PFSK-1 (cell line): Measurements from ENCODE around the gene MFN2.

Experiments
- FOXP2 ChIP-seq: optimal IDR thresholded peaks from 2 replicates; pipeline ENCODE3; 2011; ENCODE audit warnings: borderline replicate concordance, control low read depth, inconsistent platforms; ENCODE audit not compliant: insufficient read depth; ENCODE audit errors: extremely low read length, extremely low read depth
- POLR2AphosphoS5 ChIP-seq: IDR thresholded peaks from 2 replicates; pipeline ENCODE4 v1.6.1; 2012; ENCODE audit warnings: low read depth, mild to moderate bottlenecking, control low read depth, low read length, moderate library complexity
- SIN3A ChIP-seq: IDR thresholded peaks from 2 replicates; pipeline ENCODE4 v1.6.1; 2012; ENCODE audit warnings: mild to moderate bottlenecking, low read length, moderate library complexity, borderline replicate concordance; ENCODE audit not compliant: insufficient read depth
- TAF1 ChIP-seq: IDR thresholded peaks from 2 replicates; pipeline ENCODE4 v1.6.1; 2012; ENCODE audit warnings: low read length, control low read depth, borderline replicate concordance; ENCODE audit not compliant: insufficient read depth
- TF ChIP-seq, protein P1 (sequence below), 2 experiments: IDR thresholded peaks; 2 replicates each; pipeline versions ENCODE4 v1.6.1 to v1.8.0; 2011 to 2012; ENCODE audit warnings: low read depth in 2 of 2, low read length in 2 of 2, control low read depth in 1 of 2, inconsistent platforms in 1 of 2, mild to moderate bottlenecking in 1 of 2, moderate library complexity in 1 of 2; ENCODE audit not compliant: insufficient read depth in 1 of 2

MFN2 gene

DNA sequence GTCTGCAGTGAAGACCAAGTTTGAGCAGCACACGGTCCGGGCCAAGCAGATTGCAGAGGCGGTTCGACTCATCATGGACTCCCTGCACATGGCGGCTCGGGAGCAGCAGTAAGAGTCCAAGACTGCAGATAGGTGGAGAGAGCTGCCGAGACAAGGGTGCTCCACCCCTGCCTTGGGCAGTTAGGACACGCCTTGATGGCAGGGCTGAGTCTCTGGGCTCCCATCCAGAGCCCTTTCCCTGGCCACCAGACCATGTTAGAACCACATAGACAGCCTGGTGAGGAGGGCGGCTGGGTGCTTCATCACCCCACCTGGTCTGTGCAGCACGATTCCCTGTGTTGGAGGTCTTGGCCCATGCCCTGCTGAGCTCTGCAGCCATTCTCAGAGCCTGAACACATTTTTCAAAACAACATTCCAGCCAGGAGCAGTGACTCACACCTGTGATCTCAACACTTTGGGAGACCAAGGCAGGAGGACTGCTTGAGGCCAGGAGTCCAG lies 21.8 kb downstream of the MFN2 start:
- no peak for TF ChIP-seq FOXP2
- TF ChIP-seq, protein P1, sequence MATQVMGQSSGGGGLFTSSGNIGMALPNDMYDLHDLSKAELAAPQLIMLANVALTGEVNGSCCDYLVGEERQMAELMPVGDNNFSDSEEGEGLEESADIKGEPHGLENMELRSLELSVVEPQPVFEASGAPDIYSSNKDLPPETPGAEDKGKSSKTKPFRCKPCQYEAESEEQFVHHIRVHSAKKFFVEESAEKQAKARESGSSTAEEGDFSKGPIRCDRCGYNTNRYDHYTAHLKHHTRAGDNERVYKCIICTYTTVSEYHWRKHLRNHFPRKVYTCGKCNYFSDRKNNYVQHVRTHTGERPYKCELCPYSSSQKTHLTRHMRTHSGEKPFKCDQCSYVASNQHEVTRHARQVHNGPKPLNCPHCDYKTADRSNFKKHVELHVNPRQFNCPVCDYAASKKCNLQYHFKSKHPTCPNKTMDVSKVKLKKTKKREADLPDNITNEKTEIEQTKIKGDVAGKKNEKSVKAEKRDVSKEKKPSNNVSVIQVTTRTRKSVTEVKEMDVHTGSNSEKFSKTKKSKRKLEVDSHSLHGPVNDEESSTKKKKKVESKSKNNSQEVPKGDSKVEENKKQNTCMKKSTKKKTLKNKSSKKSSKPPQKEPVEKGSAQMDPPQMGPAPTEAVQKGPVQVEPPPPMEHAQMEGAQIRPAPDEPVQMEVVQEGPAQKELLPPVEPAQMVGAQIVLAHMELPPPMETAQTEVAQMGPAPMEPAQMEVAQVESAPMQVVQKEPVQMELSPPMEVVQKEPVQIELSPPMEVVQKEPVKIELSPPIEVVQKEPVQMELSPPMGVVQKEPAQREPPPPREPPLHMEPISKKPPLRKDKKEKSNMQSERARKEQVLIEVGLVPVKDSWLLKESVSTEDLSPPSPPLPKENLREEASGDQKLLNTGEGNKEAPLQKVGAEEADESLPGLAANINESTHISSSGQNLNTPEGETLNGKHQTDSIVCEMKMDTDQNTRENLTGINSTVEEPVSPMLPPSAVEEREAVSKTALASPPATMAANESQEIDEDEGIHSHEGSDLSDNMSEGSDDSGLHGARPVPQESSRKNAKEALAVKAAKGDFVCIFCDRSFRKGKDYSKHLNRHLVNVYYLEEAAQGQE (IDR thresholded peaks at IDR 0.05; ENCODE audit: insufficient read depth in 1 of 2, low read depth in 2 of 2, low read length in 2 of 2) = no peak

DNA sequence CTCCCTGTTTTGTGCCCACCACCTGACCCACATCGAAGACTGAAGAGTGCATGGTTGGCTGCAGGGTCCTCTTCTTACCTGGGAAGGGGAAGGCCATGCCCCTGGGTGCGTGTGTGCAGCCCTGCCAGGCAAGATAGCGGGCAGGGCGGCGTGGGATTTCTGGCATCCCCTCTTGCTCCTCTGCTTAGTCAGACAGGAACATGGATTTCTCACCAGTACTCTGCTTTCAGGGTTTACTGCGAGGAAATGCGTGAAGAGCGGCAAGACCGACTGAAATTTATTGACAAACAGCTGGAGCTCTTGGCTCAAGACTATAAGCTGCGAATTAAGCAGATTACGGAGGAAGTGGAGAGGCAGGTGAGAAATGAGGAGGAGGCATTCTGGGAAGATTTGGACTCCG lies 23.5 kb downstream of the MFN2 start:
- TF ChIP-seq POLR2AphosphoS5 (no peak), FOXP2 (no peak), SIN3A (no peak), TAF1 (no peak)
- TF ChIP-seq, protein P1 (IDR thresholded peaks at IDR 0.05; ENCODE audit: insufficient read depth in 1 of 2, low read depth in 2 of 2, low read length in 2 of 2) = no peak

DNA sequence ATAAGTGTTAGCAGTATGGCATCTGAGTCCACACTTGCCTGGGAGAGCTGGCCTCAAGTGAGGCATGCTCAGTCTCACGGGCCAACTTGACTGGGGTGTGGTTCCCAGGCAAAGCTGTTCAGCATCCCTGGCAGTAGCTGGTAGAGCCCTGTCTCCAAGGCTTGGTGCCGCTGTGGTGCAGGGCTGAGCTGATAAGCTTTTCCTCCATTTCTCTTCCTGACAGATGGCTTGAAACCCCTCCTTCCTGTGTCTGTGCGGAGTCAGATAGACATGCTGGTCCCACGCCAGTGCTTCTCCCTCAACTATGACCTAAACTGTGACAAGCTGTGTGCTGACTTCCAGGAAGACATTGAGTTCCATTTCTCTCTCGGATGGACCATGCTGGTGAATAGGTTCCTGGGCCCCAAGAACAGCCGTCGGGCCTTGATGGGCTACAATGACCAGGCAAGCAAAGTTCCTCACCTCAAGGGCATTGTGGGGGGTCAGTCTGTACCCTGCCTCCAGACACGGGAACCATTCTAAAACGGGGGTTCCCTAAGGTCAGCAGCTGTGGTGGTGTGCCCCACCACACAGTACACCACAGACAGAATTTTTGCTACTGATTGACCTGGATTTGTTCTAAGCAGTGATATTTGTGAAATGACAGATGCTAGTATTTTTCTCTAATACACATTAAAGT lies 25.4 kb downstream of the MFN2 start:
- no peak for TF ChIP-seq POLR2AphosphoS5
- TF ChIP-seq, protein P1 (IDR thresholded peaks at IDR 0.05; ENCODE audit: insufficient read depth in 1 of 2, low read depth in 2 of 2, low read length in 2 of 2) = no peak
- no peak for TF ChIP-seq SIN3A
- no peak for TF ChIP-seq TAF1
- TF ChIP-seq FOXP2 = no peak

DNA sequence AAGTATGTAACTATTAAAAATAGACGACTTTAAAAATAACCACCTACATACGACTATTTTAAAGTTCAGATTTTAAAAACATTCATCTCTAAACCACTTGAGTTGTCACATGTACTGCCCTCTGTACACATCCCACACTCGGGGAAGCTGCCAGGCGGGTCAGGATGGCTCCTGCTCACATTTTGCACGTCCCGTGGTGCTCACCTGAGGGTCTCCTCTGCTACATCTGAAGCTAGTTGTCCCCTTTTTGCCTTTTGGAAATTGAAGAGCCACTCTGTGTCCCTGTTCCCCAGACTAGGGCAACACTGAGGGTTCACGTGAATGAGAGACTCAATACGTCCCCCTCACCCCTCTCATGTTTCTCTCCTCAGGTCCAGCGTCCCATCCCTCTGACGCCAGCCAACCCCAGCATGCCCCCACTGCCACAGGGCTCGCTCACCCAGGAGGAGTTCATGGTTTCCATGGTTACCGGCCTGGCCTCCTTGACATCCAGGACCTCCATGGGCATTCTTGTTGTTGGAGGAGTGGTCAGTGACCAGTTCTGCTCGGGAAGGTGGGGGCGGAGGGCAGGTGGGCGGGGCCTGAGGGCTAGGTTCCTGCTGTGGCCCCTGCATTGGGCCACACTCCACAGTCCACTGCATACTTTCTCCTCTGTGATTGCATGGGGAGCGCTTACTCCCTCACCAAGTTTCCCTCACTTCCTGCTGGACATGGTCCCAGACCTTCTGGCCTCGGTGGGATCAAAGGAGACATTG lies 26.1 kb downstream of the MFN2 start:
- no peak for TF ChIP-seq FOXP2
- TF ChIP-seq TAF1 = no peak
- TF ChIP-seq, protein P1 (IDR thresholded peaks at IDR 0.05; ENCODE audit: insufficient read depth in 1 of 2, low read depth in 2 of 2, low read length in 2 of 2) = no peak
- TF ChIP-seq POLR2AphosphoS5 = no peak
- no peak for TF ChIP-seq SIN3A
